Heart right ventricle (tissue), 16 donors: Measurements from ENCODE around the gene TXN. TPM values are rescaled to one million over a fixed set of nuclear protein-coding genes. Genes with fewer than 3 reads are reported as not detected.
"Not testable (repeated sequence)": the region's sequence is repeated elsewhere in the genome, so short reads cannot be mapped to it uniquely, and the experiment has no call there.

Experiments
- ATAC-seq, 8 donors: fragments of 200-7000 bp; cut with Tn5 transposase; one replicate each; pipeline ENCODE4 v1.9.1; 2020; ENCODE audit warnings: mild to moderate bottlenecking in 8 of 8, moderate library complexity in 8 of 8, moderate number of reproducible peaks in 1 of 8
- DNase-seq, 2 donors: peaks; one replicate each; pipeline ENCODE4 v3.0.0-alpha.2; 2020
- H3K27ac ChIP-seq, 10 donors: fragments of 200-600 bp; sonication (generic) in 2 of 10; one replicate each; pipeline versions ENCODE4 v1.5.0 to v1.8.0; 2020 to 2022; ENCODE audit warnings: mild to moderate bottlenecking in 3 of 10
- H3K27me3 ChIP-seq, 7 donors: fragments of 200-600 bp; one replicate each; pipeline ENCODE4 v1.8.0; 2021 to 2022; ENCODE audit warnings: mild to moderate bottlenecking in 2 of 7
- H3K36me3 ChIP-seq, 9 donors: fragments of 200-600 bp; sonication (generic) in 1 of 9; one replicate each; pipeline versions ENCODE4 v1.5.0 to v1.8.0; 2020 to 2022; ENCODE audit warnings: mild to moderate bottlenecking in 2 of 9
- H3K4me1 ChIP-seq, 9 donors: fragments of 200-600 bp; sonication (generic) in 1 of 9; one replicate each; pipeline versions ENCODE4 v1.5.0 to v1.8.0; 2020 to 2022; ENCODE audit warnings: mild to moderate bottlenecking in 4 of 9
- H3K4me3 ChIP-seq, 10 donors: fragments of 200-600 bp; sonication (generic) in 2 of 10; one replicate each; pipeline versions ENCODE4 v1.5.0 to v1.8.0; 2020 to 2022; ENCODE audit warnings: mild to moderate bottlenecking in 7 of 10, moderate library complexity in 2 of 10
- H3K9me3 ChIP-seq, 11 donors: fragments of 200-600 bp in 10 of 11; sonication (generic) in 2 of 11; one replicate each; pipeline versions ENCODE4 v1.5.0 to v1.8.0; 2013 to 2022; ENCODE audit warnings: mild to moderate bottlenecking in 2 of 11, control low read depth in 1 of 11, moderate library complexity in 1 of 11
- CTCF ChIP-seq, 9 donors: fragments of 200-600 bp; sonication (generic) in 2 of 9; IDR thresholded peaks; one replicate each; pipeline versions ENCODE4 v1.5.0 to v1.8.0; 2021 to 2022; ENCODE audit warnings: antibody characterized with exemption in 9 of 9, mild to moderate bottlenecking in 5 of 9, moderate library complexity in 1 of 9
- WGBS, 2 donors: extraction: QIAGEN DNeasy Blood & Tissue Kit; methylation state at CpG; one replicate each; pipeline ENCODE4 v1.1.7; 2013; ENCODE audit warnings: inconsistent platforms in 1 of 2; 5-methylcytosine and 5-hydroxymethylcytosine counted together
- intact Hi-C, 10 donors: fragments of 100-400 bp; cut with DNase I; formaldehyde crosslinking; loops; one replicate each; pipeline versions ENCODE4 v1.11.1 to v1.14.2; 2022
- polyA plus RNA-seq, 2 donors: library from polyadenylated mRNA; stranded (reverse); fragments of 200-250 nt; gene quantifications; one replicate each; pipeline ENCODE4 v1.2.3, GENCODE V29; 2013
- total RNA-seq, 10 donors: library from RNA; stranded (reverse); fragmentation: NEBNext Ultra II Directional in 3 of 10; extraction: Animal tissue kit (Norgen Biotek cat#: 25700) in 3 of 10; gene quantifications; one replicate each; pipeline versions ENCODE4 v1.2.1 to v1.2.4, GENCODE V29; 2021 to 2023
- donor health status: Arrhythmogenic right ventricular cardiomyopathy.
- donor health status: ischemic (EF 13 %, LVEDD 7.1; RV severe dilation, severe dysfunction).
- donor health status: healthy with polysubstance abuse.
- donor health status: DM: no; HTN: yes; CAD: no.
- donor health status: DM: no; HTN: no; CAD: no.
- donor health status: ischemic (EF 25% LVEDD 6.9; RV normal size, moderate dysfunction).
- donor health status: ischemic (EF 25% LVEDD 5.7; RV mildly dilated, moderate dysfunction).
- donor health status: healthy.
- donor health status: DM: yes; HTN: yes; CAD: no.
- donor health status: Ischemic cardiomyopathy.
- donor health status: ischemic (EF 35%, LVEDD 5.7; RV mildly dilated, moderate dysfunction).
- donor health status: nonischemic (EF 11% LVEDD 7.7; RV severe dilation, severe dysfunction).
- donor health status: DM: yes; HTN: yes; CAD: no.
- donor health status: PGD.
- donor health status: ischemic (EF 29% LVEDD 5.4; RV normal size, mild dysfunction).
- donor health status: nonischemic (EF 23%, LVEDD 6.1; RV moderate dilation, normal function).

The TXN gene
- total and polyA plus RNA-seq, 12 donors, result 50.7 to 134 (median 60.2) TPM

GRCh38 chr9:110254500-110254899, 1.8 kb downstream of the TXN start:
- TF ChIP-seq CTCF (IDR thresholded peaks at IDR 0.05), result no peak
- DNase-seq (no peak), ATAC-seq (no peak)
- Histone ChIP-seq H3K4me3 (peak overlapping the region in 6 of 10 donors; percentile 94 to 99 (median 96)), H3K27me3 (no peaks in the 10 kb centered on the region), H3K27ac (peak overlapping the region in 6 of 10 donors; percentile 86 to 94 (median 90)), H3K36me3 (peaks cover 0 to 18% (median 10%) of the 10 kb centered on the region in 9 donors), H3K4me1 (peaks cover 2 to 49% (median 25%) of the 10 kb centered on the region in 9 donors), H3K9me3 (no peaks in the 10 kb centered on the region)
- WGBS, 2 donors, result 89 to 93% methylated on average over 2 of the region's 2 CpGs
- intact Hi-C loops, result no loop called here

- H3K4me1 ChIP-seq, result peaks cover 2 to 36% (median 24%) of the 10 kb centered on the region in 9 donors
- 74 to 80% methylated on average over 10 of the region's 10 CpGs for WGBS, 2 donors
- ATAC-seq (no peak), DNase-seq (no peak)
- intact Hi-C loops, result no loop called here
- no peak overlapping the region for H3K27ac ChIP-seq
- peaks cover 0 to 37% (median 12%) of the 10 kb centered on the region in 9 donors for H3K36me3 ChIP-seq
- no peak for TF ChIP-seq CTCF (IDR thresholded peaks at IDR 0.05)
- no peak overlapping the region for H3K4me3 ChIP-seq
- H3K9me3 ChIP-seq, result no peaks in the 10 kb centered on the region
- H3K27me3 ChIP-seq, result no peaks in the 10 kb centered on the region
These were observed 3.7 kb downstream of the TXN start for GRCh38 chr9:110252509-110253139.

- Histone ChIP-seq H3K4me1 (peaks cover under 1 to 29% (median 16%) of the 10 kb centered on the region in 9 donors), H3K36me3 (peaks cover 0 to 46% (median 12%) of the 10 kb centered on the region in 9 donors)
- ATAC-seq, H3K27ac ChIP-seq, H3K27me3 ChIP-seq, intact Hi-C loops, H3K4me3 ChIP-seq, H3K9me3 ChIP-seq, DNase-seq: not testable (repeated sequence)
- 98 to 99% methylated on average over 5 of the region's 5 CpGs for WGBS, 2 donors
These were observed 4.5 kb downstream of the TXN start for GRCh38 chr9:110251770-110252169.

- intact Hi-C loops, result no loop called here
- Histone ChIP-seq H3K4me1 (peaks cover 0 to 29% (median 16%) of the 10 kb centered on the region in 9 donors), H3K27me3 (no peaks in the 10 kb centered on the region), H3K27ac (no peak overlapping the region), H3K9me3 (no peaks in the 10 kb centered on the region), H3K36me3 (peaks cover 0 to 51% (median 12%) of the 10 kb centered on the region in 9 donors), H3K4me3 (no peak overlapping the region)
- no peak for DNase-seq
- TF ChIP-seq CTCF (IDR thresholded peaks at IDR 0.05), result no peak
- ATAC-seq, result no peak
- WGBS, 2 donors, result 90 to 91% methylated on average over 4 of the region's 4 CpGs
These were observed 5.1 kb downstream of the TXN start for GRCh38 chr9:110251212-110251611.

- H3K27me3 ChIP-seq, result no peaks in the 10 kb centered on the region
- TF ChIP-seq CTCF (IDR thresholded peaks at IDR 0.05), result no peak
- 98% methylated on average over 4 of the region's 4 CpGs for WGBS, 2 donors
- H3K9me3 ChIP-seq, result no peaks in the 10 kb centered on the region
- no peak for DNase-seq
- H3K36me3 ChIP-seq, result peaks cover 0 to 67% (median 12%) of the 10 kb centered on the region in 9 donors
- peak in 1 of 8 donors; percentile 13 for ATAC-seq
- intact Hi-C loops, result no loop called here
- H3K4me3 ChIP-seq, result no peak overlapping the region
- no peak overlapping the region for H3K27ac ChIP-seq
- peaks cover 0 to 21% (median 9%) of the 10 kb centered on the region in 9 donors for H3K4me1 ChIP-seq
These were observed 6.7 kb downstream of the TXN start for GRCh38 chr9:110249603-110250002.
